Right renal pelvis (tissue), 4 donors: ENCODE measurements around the gene RECK. TPM values are rescaled to one million over a fixed set of nuclear protein-coding genes. Genes with fewer than 3 reads are reported as not detected.

Experiments
- polyA plus RNA-seq, 4 donors: library from polyadenylated mRNA; unstranded; fragments of 120-200 nt; gene quantifications; one replicate each; pipeline ENCODE4 v1.2.1, GENCODE V29; 2013; ENCODE audit not compliant: insufficient read length in 4 of 4

Gene RECK
- polyA plus RNA-seq, 4 donors, result 28.3 to 34.0 (median 32.5) TPM

Other genes starting within 250 kb of the RECK start
- gene NPR2, start 245.3 kb upstream of the RECK start, polyA plus RNA-seq, result 10 to 100 TPM; 24.4 to 28.1 (median 26.0) TPM
- 1 to 10 TPM; 4.7 to 6.7 (median 5.4) TPM for gene SPAG8, start 224.7 kb upstream of the RECK start, polyA plus RNA-seq
- gene HINT2, start 221.9 kb upstream of the RECK start, polyA plus RNA-seq, result 10 to 100 TPM; 53.7 to 66.4 (median 60.5) TPM
- gene FAM221B, start 208.2 kb upstream of the RECK start, polyA plus RNA-seq, result under 1 TPM in 3 of 4 donors, not detected in 1; 0.10 to 0.16 (median 0.13) TPM
- gene TMEM8B, start 207.7 kb upstream of the RECK start, polyA plus RNA-seq, result 10 to 100 TPM; 26.0 to 31.8 (median 30.0) TPM
- under 1 TPM in 1 of 4 donors, not detected in 3; 0.04 TPM for gene OR13J1, start 166.5 kb upstream of the RECK start, polyA plus RNA-seq
- gene HRCT1, start 130.7 kb upstream of the RECK start, polyA plus RNA-seq, result under 1 TPM in 3 of 4 donors, not detected in 1; 0.35 to 0.60 (median 0.43) TPM
- 1 to 10 TPM; 1.3 to 1.6 (median 1.6) TPM for gene SPAAR, start 127.4 kb upstream of the RECK start, polyA plus RNA-seq
- gene OR2S2, start 78.8 kb upstream of the RECK start, polyA plus RNA-seq, result not detected
- gene GLIPR2, start 99.8 kb downstream of the RECK start, polyA plus RNA-seq, result 10 to 100 TPM; 40.6 to 46.8 (median 43.8) TPM
- under 1 TPM; 0.18 to 0.37 (median 0.32) TPM for gene CCIN, start 132.5 kb downstream of the RECK start, polyA plus RNA-seq
- gene CLTA, start 154.0 kb downstream of the RECK start, polyA plus RNA-seq, result 100 to 1,000 TPM; 274 to 298 (median 291) TPM
- gene GNE, start 221.5 kb downstream of the RECK start, polyA plus RNA-seq, result 10 to 100 TPM; 18.6 to 20.4 (median 19.6) TPM